GM21381 (cell line): Measurements from ENCODE around the gene NEURL1.

Experiments used
- ATAC-seq: cut with Tn5 transposase; IDR thresholded peaks from one replicate; pipeline ENCODE4 v1.9.1; 2021; ENCODE audit warnings: mild to moderate bottlenecking, moderate library complexity; ENCODE audit not compliant: unreplicated experiment

NEURL1 gene

GRCh38 chr10:103493362-103493915, at the start of gene NEURL1:
TSS of gene NEURL1 (plus strand) at chr10:103493705. CDS start at chr10:103494388, 683 bp downstream.
- no peak for ATAC-seq

- ATAC-seq, result no peak
Measured at GRCh38 chr10:103444478-103444877, 49.0 kb upstream of the NEURL1 start.

- ATAC-seq, result no peak
Measured at GRCh38 chr10:103445366-103445765, 48.1 kb upstream of the NEURL1 start.

DNA sequence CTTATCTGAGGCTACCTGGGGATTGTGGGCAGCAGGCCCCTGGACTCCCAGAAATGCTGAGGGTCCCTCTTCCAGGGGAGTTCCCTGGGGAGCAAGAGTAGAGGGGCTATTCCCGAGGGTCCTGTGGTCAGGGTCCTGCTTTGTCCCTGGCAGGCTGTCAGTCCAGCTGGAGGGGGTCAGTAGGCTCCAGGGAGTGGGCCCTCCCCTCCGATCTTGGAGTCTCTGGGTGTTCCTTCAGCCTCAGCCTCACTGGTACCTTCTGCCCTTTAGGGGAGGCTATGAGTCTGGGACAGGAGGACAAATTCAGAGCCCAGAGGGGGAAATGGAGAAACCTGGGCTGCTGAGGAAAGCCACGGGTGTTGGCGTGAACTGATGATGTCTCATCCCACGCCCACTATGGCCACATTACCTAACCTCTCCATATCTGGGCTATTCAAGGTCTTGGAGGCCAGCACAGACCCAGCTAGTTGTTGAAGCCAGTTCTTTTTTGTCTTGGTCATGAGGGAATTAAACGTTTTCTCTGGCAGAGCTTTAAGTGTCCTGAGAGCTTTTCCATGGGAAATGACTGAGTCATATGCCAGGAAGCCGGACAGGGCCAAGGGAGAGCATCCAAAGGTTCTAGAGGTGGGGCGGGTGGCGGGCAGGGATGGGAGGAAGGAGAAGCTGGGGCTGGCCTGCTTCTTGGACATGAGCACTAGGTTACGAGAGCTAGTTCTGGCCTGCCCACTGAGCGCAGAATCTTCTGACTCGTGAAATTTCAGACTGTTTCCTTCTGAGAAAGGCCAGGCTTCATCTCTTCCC, 47.5 kb upstream of the NEURL1 start:
- ATAC-seq, result no peak

DNA sequence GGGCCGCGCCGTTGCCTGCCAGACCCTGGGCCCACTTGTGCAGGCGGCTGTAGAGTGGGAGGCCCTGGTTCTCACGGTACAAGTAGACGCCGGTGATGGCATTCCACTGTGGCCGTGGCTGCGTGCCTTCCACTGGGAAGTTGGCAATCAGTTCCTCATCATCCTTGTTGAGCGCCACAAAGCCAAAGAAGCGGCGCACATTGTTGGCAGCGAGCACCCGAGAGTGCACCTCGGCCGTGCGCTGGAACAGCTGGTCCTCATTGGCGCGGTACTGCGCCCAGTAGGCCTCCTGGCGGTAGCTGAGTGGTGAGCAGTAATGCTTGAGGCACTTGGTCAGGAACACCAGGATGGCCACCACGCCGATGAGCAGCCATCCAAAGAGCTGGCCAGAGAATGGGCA, 46.3 kb upstream of the NEURL1 start:
- ATAC-seq, result no peak

DNA sequence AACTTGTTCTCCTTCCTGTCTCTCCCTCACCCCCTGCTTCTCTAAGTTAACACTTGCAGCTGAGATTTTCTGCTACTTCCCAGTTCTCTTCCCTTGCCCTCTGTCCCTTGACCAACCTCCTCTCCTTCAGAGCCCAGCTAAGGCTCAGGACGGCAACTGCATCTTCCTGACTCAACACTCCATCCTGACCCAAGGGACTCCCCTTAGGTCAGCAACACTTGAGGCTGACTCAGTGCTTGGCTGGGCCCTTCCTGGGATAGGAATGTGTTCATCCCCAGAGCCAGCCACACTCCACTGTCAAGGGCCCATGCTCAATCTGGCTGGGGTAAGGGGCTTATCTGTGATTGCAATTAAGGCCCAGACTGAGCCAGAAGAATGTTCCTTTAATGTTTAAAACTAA, 44.8 kb upstream of the NEURL1 start:
- no peak for ATAC-seq

- ATAC-seq, result no peak
Measured at GRCh38 chr10:103449208-103450144, 44.0 kb upstream of the NEURL1 start.

DNA sequence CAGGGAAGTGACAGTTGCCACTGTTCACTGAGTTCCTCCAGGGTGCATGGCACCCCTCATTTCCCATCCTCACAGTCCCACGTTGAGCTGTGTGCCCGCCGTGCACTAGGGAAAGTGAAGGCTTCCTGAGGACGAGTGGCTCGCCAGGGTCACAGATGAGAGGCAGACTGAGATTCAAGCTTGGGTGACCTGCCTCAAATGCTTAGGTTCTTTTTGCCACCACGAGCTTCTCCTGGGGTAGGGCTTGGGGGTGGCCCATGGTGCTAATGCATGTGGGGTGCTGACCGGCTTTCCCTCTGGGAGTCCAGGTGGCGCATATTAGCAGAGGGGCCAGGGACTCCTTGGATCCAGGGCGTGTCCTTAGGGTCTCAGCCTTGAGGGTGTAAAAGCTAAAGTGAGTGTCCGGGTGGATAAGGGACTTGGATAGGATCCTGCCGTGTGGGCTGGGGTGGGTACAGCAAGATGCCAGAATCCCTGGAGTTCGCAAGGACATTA, 43.3 kb upstream of the NEURL1 start:
- ATAC-seq, result no peak

GRCh38 chr10:103451091-103451813, 42.3 kb upstream of the NEURL1 start:
- no peak for ATAC-seq

- ATAC-seq, result peak; percentile 67
Measured at GRCh38 chr10:103451831-103452505, 41.5 kb upstream of the NEURL1 start, which contains the start of gene CALHM2. TSS of gene CALHM2 (minus strand) at chr10:103452370. CDS start at chr10:103449941, 2,429 bp downstream.

DNA sequence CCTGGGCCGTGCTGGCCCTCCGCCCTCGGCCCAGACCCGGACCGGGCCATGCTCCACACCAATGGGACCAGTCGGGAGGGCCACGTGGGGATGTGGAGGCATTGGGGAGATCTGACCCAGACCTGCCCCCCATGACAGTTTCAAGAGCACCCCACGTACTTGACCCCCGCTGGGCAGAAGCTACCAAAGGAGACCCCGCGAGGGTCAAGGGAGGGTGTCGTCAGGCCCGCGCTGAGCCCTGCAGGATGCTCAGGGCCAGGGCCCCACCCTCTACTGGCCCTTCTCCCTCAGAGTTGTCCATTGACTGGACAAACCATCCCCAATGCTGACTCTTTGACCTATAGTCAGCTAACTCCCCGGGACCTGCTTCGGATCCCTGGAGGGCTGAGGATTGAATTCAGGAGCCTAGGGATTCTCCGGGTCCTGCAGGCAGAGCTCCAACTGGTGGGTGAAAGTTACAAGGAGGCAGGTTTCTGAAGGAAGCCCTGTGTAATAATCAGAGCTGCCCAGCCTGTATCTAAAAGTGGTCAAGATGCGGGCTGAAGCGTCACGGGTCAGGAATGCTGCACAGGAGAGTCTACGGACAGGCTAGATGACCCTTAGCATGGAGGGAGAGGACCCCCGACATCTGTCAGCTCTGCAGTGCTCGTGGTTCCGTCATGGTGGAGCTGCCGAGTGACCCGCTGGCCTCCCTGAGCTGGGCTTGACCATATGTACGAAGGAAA, 40.8 kb upstream of the NEURL1 start:
- ATAC-seq, result no peak

- ATAC-seq, result no peak
Measured at GRCh38 chr10:103454026-103454425, 39.5 kb upstream of the NEURL1 start.

DNA sequence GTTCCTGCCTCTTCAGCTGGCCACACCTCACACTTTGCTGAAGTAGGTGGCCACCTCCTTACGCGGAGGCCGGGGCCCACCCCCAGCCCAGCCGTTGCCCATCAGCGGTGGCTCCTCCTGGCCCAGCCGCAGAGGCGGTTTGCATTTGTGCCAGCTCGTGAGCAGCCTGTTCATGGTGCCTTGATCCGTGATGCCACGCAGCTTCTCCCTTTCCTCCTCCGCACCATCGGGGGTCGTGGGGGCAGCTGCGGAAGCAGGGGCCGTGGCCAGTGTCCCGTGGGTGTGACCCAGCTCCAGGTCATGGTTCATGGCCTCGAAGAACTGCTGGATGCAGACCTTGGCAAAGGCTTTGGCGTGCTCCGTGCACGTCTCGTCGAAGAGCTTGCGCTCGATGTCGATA, 38.3 kb upstream of the NEURL1 start:
- no peak for ATAC-seq

DNA sequence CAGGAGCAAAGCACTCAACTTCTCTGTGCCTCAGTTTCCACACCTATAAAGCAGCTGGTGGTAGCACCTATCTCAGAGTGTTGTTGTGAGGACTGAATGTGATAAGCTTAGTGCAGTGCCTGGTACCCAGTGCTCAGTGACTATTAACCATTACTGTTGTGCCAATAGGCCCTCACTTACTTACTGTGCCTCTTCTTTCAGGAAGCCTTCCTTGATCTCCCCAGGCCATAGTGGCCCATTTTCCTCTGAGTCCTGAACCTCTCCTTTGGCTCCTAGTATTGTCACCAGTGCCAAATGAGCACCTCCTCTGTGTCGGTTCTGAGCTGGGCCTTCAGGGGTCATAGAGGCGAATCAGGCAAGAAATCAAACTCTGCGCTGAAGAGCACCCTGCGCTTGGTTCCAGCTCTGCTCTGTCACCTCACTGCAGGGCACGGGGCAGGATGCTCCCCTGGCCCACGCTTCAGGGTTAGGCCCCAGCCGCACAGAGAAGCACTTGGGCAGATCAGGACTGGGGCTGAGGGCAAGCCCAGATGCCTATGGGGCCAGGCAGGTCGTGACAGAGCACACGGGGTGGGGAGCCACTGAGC, 37.3 kb upstream of the NEURL1 start:
- no peak for ATAC-seq

GRCh38 chr10:103457176-103457712, 36.3 kb upstream of the NEURL1 start:
- ATAC-seq, result no peak

- ATAC-seq, result no peak
Measured at GRCh38 chr10:103457896-103458583, 35.5 kb upstream of the NEURL1 start.

- no peak for ATAC-seq
Measured at GRCh38 chr10:103458720-103459119, 34.8 kb upstream of the NEURL1 start, which contains the start of gene CALHM1. TSS of gene CALHM1 (minus strand) at chr10:103458900. CDS start at chr10:103458751, 149 bp downstream.

DNA sequence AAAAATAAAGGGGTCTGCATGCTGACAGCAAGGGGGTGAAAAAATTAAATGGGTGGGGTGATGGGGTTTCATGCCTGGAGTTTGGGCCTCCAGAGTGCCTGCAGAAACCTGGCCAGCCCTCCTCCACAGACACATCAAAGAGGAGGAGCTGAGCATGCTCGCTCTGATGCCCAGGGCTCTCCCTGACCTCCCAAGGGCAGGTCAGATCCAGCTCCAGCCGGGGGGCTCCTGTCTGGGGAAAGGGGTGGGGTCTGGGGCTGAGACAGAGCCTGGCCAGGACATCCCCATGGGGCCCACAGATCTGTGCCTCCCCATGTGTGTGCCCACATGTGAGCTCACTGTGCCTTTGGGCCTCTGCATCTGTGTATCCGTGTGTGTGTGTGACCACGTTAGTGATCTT, 33.9 kb upstream of the NEURL1 start:
- ATAC-seq, result no peak
